Left renal pelvis (tissue), 4 donors: Measurements from ENCODE around the gene NUMA1. TPM values are rescaled to one million over a fixed set of nuclear protein-coding genes. Genes with fewer than 3 reads are reported as not detected.

ENCODE experiments used
- DNase-seq, 4 donors: peaks; one replicate each; pipeline ENCODE4 v3.0.0-alpha.2; 2013; ENCODE audit warnings: low read depth in 4 of 4, low spot score in 3 of 4
- polyA plus RNA-seq, 4 donors: library from polyadenylated mRNA; unstranded; fragments of 120-200 nt; gene quantifications; one replicate each; pipeline ENCODE4 v1.2.1, GENCODE V29; 2013; ENCODE audit not compliant: insufficient read length in 4 of 4

Gene NUMA1
- polyA plus RNA-seq, 4 donors, result 232 to 325 (median 266) TPM

- DNase-seq, result no peak
These were observed 10.5 kb downstream of the NUMA1 start for GRCh38 chr11:72069787-72070251.

GRCh38 chr11:72069200-72069599 lies 11.1 kb downstream of the NUMA1 start:
- no peak for DNase-seq

DNA sequence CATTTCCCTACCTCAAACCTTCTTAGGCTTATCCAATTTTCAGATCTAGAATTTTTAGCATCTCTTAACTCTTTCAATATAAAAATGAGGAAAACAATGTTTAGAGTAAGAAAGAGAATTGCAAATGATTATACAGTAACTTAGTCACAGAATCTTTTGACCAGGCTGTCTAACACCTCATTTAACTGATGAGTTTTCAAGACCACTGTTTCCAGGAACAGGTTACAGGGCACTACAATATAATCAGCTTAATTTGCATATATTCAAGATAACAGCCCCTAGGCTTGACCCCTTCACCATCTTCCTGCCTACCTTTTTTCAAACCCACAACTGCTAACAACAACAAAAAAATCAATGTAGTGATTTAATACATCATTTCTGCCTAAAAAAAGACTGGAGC lies 12.7 kb downstream of the NUMA1 start:
- DNase-seq, result no peak

- no peak for DNase-seq
These were observed 13.1 kb downstream of the NUMA1 start for GRCh38 chr11:72067266-72067665.

- no peak for DNase-seq
These were observed 13.5 kb downstream of the NUMA1 start for GRCh38 chr11:72066855-72067254.

- no peak for DNase-seq
These were observed 18.5 kb downstream of the NUMA1 start for GRCh38 chr11:72061739-72062396.

- DNase-seq, result no peak
These were observed 21.8 kb downstream of the NUMA1 start for GRCh38 chr11:72058416-72059034.

DNA sequence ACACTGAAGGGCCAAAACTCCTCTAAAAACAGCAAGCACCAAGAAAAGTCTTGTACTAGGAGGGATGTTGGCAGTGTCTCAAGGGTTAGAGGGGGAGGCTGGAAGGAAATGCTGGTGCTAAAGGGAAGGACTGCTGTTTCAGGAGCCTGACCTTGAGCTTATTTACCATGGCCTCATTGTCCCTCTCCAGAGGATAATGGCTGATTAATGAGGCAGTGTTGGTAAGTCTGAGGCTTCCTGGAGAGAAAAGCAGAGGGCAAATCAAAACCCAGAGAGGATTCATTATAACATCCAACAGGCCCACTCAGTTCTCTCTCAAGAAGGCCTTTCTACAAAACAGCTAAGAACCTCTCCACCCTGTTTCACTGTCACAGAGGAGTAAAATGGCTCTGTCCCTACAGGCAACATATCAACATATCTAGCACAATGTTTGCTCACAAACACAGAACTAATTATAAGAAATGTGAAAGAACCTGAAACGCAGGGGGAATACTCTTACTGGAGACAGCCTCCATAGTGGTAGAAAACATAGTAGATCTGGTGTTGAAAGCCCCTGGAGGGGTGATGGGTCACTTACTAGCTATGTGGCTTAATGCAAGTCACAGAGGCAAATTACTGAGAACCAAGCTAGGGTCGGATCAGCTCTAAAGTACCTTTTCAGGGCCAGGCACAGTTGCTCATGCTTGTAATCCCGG lies 31.4 kb downstream of the NUMA1 start:
- no peak for DNase-seq

GRCh38 chr11:72045849-72046248 lies 34.5 kb downstream of the NUMA1 start:
- DNase-seq, result no peak

DNA sequence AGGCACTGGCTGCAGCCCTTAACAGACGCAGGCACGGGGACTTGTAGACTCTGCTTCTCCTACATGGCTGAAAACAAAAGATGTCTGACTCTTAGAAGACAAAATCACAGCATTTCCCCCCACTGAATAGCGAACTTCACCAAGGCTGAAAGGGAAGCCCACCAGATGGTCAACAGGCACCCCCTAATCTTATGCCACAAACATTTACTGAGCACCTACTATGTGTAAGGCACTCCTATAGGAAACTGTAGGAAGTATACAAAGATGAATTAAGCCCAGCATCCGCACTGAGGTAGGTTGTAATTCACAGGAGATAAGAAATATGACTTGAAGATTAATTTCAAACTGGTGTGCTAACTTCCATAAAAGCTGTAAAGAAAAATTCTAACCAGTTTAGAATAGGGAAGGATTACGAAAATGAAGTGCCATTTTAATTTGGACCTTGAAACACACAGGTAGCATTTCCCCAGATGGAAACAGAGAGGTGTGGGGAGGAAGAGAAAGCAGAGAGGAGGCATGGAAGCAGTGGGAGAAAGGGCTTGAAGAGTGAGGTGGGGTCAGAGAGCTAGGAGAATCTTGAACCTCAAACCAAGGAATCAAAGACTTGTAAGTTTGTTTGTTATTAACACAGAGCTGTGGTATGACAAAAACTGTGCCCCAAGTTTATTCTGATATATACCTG lies 38.1 kb downstream of the NUMA1 start:
- no peak for DNase-seq

DNA sequence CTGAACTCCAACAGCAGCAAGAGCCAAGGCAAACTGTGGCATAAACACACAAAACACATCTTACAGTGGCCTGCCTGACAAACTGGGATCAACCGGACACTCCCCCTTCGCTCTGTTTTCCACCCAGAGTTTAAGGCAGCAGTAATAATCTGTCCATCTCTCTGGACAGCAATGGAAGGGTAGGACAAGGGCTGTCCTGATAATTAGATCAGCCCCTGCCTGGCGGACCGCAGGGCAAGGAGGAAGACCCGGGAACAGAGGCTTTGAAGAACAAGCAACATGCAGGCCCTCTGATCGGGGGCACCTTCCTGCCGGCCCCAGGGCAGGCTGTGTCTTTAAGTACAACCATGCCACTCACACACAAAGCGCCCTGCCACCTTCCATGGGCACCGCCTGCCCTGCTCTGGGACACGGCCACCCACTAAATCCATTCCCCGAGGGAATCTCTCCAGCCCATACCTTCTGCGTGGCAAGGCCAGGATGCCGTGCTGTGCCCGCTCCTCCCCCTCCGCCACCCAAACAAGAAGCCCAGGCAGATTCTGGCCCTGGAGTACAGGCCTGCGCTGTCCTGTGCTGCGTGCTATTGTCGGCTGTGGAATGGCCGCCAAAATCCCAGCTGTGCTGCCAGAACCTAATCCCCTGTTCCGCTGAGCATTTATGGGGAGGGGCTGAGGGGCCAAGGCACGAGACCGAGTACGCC lies 38.8 kb downstream of the NUMA1 start:
- DNase-seq, result peak in 2 of 4 donors; percentile 57 to 59

- DNase-seq, result peak; percentile 91 to 93 (median 93)
These were observed 39.6 kb downstream of the NUMA1 start for GRCh38 chr11:72040491-72041363.

DNA sequence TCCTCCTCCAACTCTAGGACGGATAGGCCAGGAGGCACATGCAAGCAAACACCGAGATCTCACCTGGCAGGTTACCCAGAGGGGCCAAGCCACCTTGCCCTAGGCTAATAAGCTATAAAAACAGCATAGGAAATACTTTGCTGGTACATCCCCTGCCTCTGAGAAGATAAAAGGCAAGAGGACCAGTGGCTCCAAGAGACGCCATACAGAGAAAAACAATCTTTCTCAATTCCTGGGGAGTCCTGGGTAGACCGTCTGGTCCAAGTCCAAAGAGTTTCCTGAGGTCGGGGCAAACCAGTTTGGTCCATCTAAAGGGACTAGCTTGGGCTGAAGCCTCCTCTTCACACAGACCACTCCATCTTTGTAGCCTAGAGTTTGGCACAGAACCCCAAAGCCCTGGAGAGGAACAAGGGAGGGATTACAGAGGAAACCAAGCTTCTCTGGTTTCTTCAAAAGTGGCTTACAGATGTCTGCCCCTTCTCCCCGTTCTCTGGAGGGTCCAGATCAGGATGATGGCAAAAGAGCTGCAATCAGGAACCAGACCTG lies 40.4 kb downstream of the NUMA1 start:
- no peak for DNase-seq

DNA sequence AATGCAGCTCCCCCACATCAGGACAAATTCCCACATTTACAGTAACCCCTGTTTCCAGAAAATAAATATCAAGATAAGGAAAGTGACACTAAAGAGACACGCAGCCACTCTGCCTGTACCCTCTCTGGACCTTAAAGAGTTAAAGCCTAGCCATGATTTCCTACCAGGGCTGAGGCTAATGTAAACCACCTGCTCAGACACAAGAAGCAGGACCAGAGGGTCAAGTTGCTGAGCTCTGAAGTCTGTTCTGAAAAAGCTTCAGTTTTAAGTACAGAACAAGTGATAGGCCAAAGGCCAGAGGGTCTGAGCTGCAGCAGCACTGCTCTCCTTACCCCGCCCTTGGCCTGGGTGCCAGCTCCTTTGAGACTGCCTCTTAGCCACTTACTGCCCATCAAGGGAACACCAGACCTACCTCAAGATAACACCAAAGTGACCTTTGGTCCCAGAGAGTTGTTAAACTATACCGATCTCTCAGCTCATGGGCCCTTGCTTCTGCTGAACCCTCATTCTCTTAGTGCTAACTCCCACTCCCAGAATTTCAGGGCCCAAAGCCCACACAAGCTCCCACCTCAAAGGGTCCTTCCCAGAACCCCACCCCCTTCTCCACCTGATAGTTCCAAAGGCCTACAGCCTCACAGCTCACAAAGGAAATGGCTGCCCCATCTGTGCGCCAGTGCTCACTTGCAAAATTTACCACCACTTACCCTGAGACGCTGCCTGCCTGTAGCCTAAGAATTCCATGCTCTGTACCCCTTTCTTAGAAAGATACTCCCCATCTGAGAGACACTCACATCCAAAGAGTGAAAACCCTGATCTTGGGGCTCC lies 41.1 kb downstream of the NUMA1 start:
- DNase-seq, result no peak

GRCh38 chr11:72038491-72038890 lies 41.9 kb downstream of the NUMA1 start:
- no peak for DNase-seq

DNA sequence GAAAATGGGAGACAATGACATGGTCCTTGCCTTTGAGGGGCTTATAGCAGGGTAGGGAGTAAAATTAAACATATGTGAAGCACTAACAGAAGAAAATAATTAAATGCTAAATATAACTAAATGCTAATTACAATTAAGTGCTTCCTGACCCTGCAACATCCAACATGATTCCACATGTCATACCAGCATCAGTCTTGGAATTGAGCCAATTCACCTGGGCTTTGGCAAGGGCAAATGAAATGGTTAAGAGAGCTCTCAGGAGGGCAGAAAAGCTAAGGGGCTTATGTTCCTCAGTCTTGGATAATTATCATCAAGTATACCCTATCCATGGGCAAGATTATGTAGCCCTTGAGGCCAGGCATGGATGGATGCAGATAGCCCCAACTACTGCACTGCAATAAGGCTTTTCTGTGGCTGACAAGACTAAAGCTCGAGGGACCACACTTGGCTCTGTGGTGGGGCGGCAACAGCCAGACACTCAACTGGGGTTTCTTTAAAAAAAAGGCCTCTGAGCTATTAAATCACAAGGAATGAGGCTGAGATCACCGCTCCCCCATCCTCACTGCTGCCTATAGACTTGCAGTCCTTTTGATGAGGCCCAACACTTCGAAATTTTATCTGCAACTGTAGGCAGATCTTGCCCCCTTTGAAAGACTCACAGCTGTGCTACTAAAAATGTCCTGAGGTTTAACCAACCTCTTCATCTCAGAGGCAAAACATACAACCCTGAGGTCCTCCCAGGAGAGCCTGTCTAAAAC lies 42.6 kb downstream of the NUMA1 start:
- DNase-seq, result no peak

GRCh38 chr11:72036687-72037086 lies 43.7 kb downstream of the NUMA1 start:
- DNase-seq, result no peak
